Measurements from ENCODE around the gene PDCD6IP. TPM values are rescaled to one million over a fixed set of nuclear protein-coding genes. Genes with fewer than 3 reads are reported as not detected.
"Not testable (repeated sequence)": the region's sequence is repeated elsewhere in the genome, so short reads cannot be mapped to it uniquely, and the experiment has no call there.

PDCD6IP gene
- total RNA-seq, 2 experiments from 2014 or later: 166 to 175 TPM

- H3K4me1 Mint-ChIP-seq (ENCODE audit: low read depth): peaks cover 14% of the 10 kb centered on the region
- DNase-seq (no peak), ATAC-seq (no peak)
- H3K27me3 Mint-ChIP-seq (ENCODE audit: low read depth): no peaks in the 10 kb centered on the region
- no peak overlapping the region for H3K27ac Mint-ChIP-seq
- no peaks in the 10 kb centered on the region for H3K9me3 Mint-ChIP-seq (ENCODE audit: insufficient read depth)
- peaks cover 56% of the 10 kb centered on the region for H3K36me3 Mint-ChIP-seq (ENCODE audit: low read depth)
- no peak overlapping the region for H3K4me3 Mint-ChIP-seq
- ChIA-PET POLR2A (no interaction called here), CTCF (no interaction called here)
Measured at GRCh38 chr3:33829720-33830119, 31.3 kb downstream of the PDCD6IP start.

DNA sequence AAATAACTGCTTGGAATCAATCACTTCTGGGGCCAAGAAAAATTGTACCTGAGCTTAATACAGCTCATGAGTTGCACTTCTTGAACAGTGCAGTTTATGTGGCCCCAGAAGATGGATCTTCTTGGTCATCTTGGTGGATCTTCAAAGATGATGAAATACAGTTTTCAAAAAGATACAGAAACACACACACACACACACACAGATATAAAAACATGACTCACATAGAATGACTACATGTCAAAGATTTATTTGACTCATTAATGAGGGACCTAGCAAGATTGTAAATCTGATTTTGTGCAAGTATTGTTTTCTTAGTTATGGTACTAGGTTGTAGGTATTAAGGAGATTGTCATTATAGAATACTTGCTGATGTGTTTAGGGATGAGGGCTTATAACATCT is 32.6 kb downstream of the PDCD6IP start:
- POLR2A ChIA-PET: interaction anchor here (0.6 kb wide), 1 partner anchor 55 kb away, joined by 5 read pairs; no protein-coding TSS in a partner anchor
- ATAC-seq (no peak), DNase-seq (no peak)
- Mint-ChIP-seq H3K36me3 (ENCODE audit: low read depth) (peaks cover 60% of the 10 kb centered on the region), H3K4me3 (no peak overlapping the region), H3K9me3 (ENCODE audit: insufficient read depth) (no peaks in the 10 kb centered on the region), H3K27me3 (ENCODE audit: low read depth) (no peaks in the 10 kb centered on the region), H3K27ac (no peak overlapping the region), H3K4me1 (ENCODE audit: low read depth) (peaks cover 14% of the 10 kb centered on the region)
- CTCF ChIA-PET: no interaction called here

- CTCF ChIA-PET: no interaction called here
- POLR2A ChIA-PET: no interaction called here
- no peak for DNase-seq
- no peaks in the 10 kb centered on the region for H3K9me3 Mint-ChIP-seq (ENCODE audit: insufficient read depth)
- peaks cover 45% of the 10 kb centered on the region for H3K36me3 Mint-ChIP-seq (ENCODE audit: low read depth)
- H3K4me3 Mint-ChIP-seq: no peak overlapping the region
- no peak for ATAC-seq
- no peaks in the 10 kb centered on the region for H3K27me3 Mint-ChIP-seq (ENCODE audit: low read depth)
- H3K27ac Mint-ChIP-seq: peak overlapping the region; percentile 36
- peaks cover 14% of the 10 kb centered on the region for H3K4me1 Mint-ChIP-seq (ENCODE audit: low read depth)
Measured at GRCh38 chr3:33833408-33834095, 35.1 kb downstream of the PDCD6IP start.

DNA sequence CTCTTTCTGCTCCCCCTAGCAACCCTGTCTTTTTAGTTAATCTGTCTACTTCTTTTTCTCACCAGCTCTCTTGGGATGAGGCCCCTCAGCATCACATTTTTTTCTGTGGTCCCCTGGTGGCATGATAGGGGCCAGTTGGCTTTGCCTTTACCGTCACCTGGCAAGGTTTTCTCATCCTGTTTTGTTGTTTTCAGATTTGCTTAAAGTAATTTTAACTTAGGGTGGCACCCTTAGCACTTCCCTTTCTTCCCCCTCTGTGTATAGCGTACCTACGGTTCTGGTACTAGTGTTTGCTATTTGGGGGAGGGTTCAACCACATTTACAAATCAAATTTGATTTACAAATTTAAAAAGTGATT is 35.6 kb downstream of the PDCD6IP start:
- POLR2A ChIA-PET: no interaction called here
- Mint-ChIP-seq H3K4me1 (ENCODE audit: low read depth) (peaks cover 14% of the 10 kb centered on the region), H3K4me3 (no peak overlapping the region), H3K36me3 (ENCODE audit: low read depth) (peaks cover 45% of the 10 kb centered on the region), H3K27ac (no peak overlapping the region), H3K27me3 (ENCODE audit: low read depth) (no peaks in the 10 kb centered on the region), H3K9me3 (ENCODE audit: insufficient read depth) (no peaks in the 10 kb centered on the region)
- ATAC-seq (no peak), DNase-seq (no peak)
- CTCF ChIA-PET: no interaction called here

DNA sequence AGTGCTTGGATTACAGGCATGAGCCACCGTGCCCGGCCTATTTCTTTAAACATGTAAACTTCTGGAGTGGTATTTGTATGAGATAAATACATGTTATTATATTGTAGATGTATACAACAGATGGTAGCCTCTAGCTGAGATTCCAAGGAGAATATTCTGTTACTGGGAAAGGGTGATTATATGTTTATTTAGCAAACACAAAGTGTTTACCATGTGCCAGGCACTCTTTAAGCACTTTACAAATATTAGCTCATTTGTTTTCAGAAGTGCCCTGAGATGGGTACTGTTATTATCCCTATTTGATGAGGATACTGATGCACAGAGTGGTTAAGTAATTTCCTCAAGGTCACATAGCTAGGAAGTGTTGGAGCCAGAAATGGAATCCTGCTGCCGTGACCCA is 38.8 kb downstream of the PDCD6IP start:
- H3K27me3 Mint-ChIP-seq (ENCODE audit: low read depth); H3K27ac Mint-ChIP-seq; POLR2A ChIA-PET: not testable (repeated sequence)

DNA sequence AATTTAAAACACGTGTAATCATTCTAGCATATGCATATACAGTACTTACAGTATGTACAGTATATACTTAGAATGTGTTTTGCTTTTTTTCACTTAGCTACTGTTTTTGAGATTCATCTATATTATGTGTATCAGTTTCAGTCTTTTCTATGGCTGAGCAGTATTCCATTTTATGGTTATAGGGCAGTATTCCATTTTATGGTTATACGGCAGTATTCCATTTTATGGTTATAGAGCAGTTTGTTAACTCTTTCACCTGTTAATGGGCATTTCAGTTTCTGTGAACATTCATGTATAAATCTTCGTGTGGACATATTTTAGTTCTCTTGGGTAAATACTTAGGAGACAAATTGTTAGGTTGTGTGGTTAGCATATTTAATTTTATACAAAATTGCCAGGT is 40.9 kb downstream of the PDCD6IP start:
- ATAC-seq: no peak
- POLR2A ChIA-PET: no interaction called here
- H3K27ac Mint-ChIP-seq: no peak overlapping the region

More for the DNA sequence above, 38.8 kb downstream of the PDCD6IP start:
- H3K9me3 Mint-ChIP-seq (ENCODE audit: insufficient read depth); DNase-seq; H3K4me3 Mint-ChIP-seq; ATAC-seq: not testable (repeated sequence)
- Mint-ChIP-seq H3K36me3 (ENCODE audit: low read depth) (peaks cover 45% of the 10 kb centered on the region), H3K4me1 (ENCODE audit: low read depth) (peaks cover 14% of the 10 kb centered on the region)
- CTCF ChIA-PET: interaction anchor here (0.6 kb wide), 1 partner anchor 872 kb away, joined by 3 read pairs; no protein-coding TSS in a partner anchor

GRCh38 chr3:33840179-33840578 is 41.7 kb downstream of the PDCD6IP start:
- H3K4me3 Mint-ChIP-seq: no peak overlapping the region
- H3K4me1 Mint-ChIP-seq (ENCODE audit: low read depth): no peaks in the 10 kb centered on the region
- no peak overlapping the region for H3K27ac Mint-ChIP-seq
- H3K9me3 Mint-ChIP-seq (ENCODE audit: insufficient read depth): no peaks in the 10 kb centered on the region
- no peak for ATAC-seq
- H3K27me3 Mint-ChIP-seq (ENCODE audit: low read depth): no peaks in the 10 kb centered on the region
- ChIA-PET CTCF (no interaction called here), POLR2A (no interaction called here)
- H3K36me3 Mint-ChIP-seq (ENCODE audit: low read depth): peaks cover 42% of the 10 kb centered on the region
- DNase-seq: no peak

More for the DNA sequence above, 40.9 kb downstream of the PDCD6IP start:
- Mint-ChIP-seq H3K4me3 (no peak overlapping the region), H3K36me3 (ENCODE audit: low read depth) (peaks cover 39% of the 10 kb centered on the region), H3K9me3 (ENCODE audit: insufficient read depth) (no peaks in the 10 kb centered on the region), H3K27me3 (ENCODE audit: low read depth) (no peaks in the 10 kb centered on the region), H3K4me1 (ENCODE audit: low read depth) (peaks cover 2% of the 10 kb centered on the region)
- CTCF ChIA-PET: no interaction called here
- DNase-seq: no peak

- H3K9me3 Mint-ChIP-seq (ENCODE audit: insufficient read depth): no peaks in the 10 kb centered on the region
- ATAC-seq: peak; percentile 86
- H3K4me3 Mint-ChIP-seq: peak overlapping the region; percentile 26
- peak; percentile 64 for DNase-seq
- peak overlapping the region; percentile 89 for H3K27ac Mint-ChIP-seq
- peaks cover 41% of the 10 kb centered on the region for H3K4me1 Mint-ChIP-seq (ENCODE audit: low read depth)
- ChIA-PET CTCF (interaction anchor here (0.9 kb wide), 1 partner anchor 51 kb away, joined by 4 read pairs; the partner anchor contains the start of gene PDCD6IP), POLR2A (interaction anchor here (0.9 kb wide), 1 partner anchor 50 kb away, joined by 6 read pairs; the partner anchor contains the start of gene PDCD6IP)
- H3K27me3 Mint-ChIP-seq (ENCODE audit: low read depth): no peaks in the 10 kb centered on the region
- peaks cover 39% of the 10 kb centered on the region for H3K36me3 Mint-ChIP-seq (ENCODE audit: low read depth)
Measured at GRCh38 chr3:33848624-33849347, 50.4 kb downstream of the PDCD6IP start.

GRCh38 chr3:33850599-33850998 is 52.2 kb downstream of the PDCD6IP start:
- CTCF ChIA-PET; ATAC-seq; DNase-seq; H3K4me3 Mint-ChIP-seq; H3K9me3 Mint-ChIP-seq (ENCODE audit: insufficient read depth); H3K27ac Mint-ChIP-seq; POLR2A ChIA-PET; H3K27me3 Mint-ChIP-seq (ENCODE audit: low read depth): not testable (repeated sequence)
- H3K36me3 Mint-ChIP-seq (ENCODE audit: low read depth): peaks cover 46% of the 10 kb centered on the region
- peaks cover 55% of the 10 kb centered on the region for H3K4me1 Mint-ChIP-seq (ENCODE audit: low read depth)

DNA sequence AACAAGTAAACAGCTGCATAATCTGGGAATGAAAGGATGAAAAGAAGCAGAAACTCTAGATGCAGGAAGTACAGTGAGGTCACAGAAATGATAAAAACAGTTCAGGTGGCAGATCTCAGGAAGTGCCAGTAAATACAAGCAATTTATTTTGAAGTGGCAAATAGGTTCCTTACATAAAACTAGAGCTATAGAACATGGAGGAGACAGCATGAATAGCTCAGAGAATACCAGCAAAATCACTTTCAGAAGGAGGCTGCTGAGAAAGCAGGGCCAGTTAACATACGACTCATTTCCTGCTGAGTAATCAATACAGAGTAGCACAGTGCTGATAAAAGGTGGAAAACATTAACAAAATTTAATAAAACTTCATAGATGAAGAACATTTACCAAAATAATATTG is 57.0 kb downstream of the PDCD6IP start:
- CTCF ChIA-PET; H3K9me3 Mint-ChIP-seq (ENCODE audit: insufficient read depth); H3K4me3 Mint-ChIP-seq; POLR2A ChIA-PET; H3K27me3 Mint-ChIP-seq (ENCODE audit: low read depth); DNase-seq: not testable (repeated sequence)
- Mint-ChIP-seq H3K4me1 (ENCODE audit: low read depth) (peaks cover 30% of the 10 kb centered on the region), H3K27ac (peak overlapping the region; percentile 81), H3K36me3 (ENCODE audit: low read depth) (peaks cover 51% of the 10 kb centered on the region)
- peak; percentile 49 for ATAC-seq

DNA sequence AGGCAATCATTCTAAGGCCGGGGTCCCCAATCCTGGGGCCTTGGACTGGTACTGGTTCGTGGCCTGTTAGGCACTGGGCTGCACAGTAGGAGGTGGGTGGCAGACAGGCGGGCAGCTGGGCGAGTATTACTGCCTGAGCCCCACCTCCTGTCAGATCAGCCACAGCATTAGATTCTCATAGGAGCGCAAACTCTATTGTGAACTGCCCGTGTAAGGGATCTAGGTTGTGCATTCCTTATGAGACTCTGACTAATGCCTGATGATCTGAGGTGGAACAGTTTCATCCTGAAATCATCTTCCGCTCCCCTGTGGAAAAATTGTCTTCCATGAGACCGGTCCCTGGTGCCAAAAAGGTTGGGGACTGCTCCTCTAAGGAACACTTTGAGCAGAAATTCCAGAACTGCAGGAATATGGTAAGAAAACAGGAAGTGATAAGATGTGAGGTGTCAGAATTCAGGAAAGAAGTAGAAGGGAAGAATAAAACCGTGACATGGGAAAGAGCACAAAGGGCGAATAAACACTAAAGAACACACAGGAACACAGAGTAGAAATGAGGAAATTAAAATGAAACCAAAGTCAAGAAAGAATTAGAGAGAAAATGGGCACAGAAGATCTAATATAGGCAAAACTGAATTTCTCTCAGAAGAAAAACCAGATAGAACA is 57.6 kb downstream of the PDCD6IP start:
- H3K4me3 Mint-ChIP-seq: no peak overlapping the region
- CTCF ChIA-PET: no interaction called here
- no peak for ATAC-seq

DNA sequence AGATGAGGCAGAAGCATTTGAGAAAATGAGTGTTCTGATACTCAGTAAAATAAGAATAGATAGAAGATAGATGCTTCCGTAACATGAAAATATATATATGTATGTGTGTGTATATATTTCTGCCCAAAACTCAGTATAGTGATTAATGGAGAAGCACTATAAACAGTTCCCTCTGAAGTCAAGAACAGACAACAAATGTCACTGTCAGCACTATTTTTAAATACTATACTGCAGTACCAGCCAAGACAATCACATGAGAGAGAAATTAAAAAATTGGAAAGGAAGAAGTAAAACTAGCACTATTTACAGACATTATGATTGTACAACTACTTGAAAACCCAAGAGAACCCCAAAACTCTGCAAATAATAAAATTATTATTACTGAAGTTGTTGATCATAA is 59.3 kb downstream of the PDCD6IP start:
- POLR2A ChIA-PET: not testable (repeated sequence)

More for the DNA sequence above, 57.6 kb downstream of the PDCD6IP start:
- DNase-seq: no peak
- peaks cover 47% of the 10 kb centered on the region for H3K36me3 Mint-ChIP-seq (ENCODE audit: low read depth)
- H3K27ac Mint-ChIP-seq: peak overlapping the region; percentile 81
- H3K27me3 Mint-ChIP-seq (ENCODE audit: low read depth): no peaks in the 10 kb centered on the region
- POLR2A ChIA-PET: no interaction called here
- no peaks in the 10 kb centered on the region for H3K9me3 Mint-ChIP-seq (ENCODE audit: insufficient read depth)
- peaks cover 24% of the 10 kb centered on the region for H3K4me1 Mint-ChIP-seq (ENCODE audit: low read depth)

More for the DNA sequence above, 59.3 kb downstream of the PDCD6IP start:
- H3K9me3 Mint-ChIP-seq (ENCODE audit: insufficient read depth); H3K27ac Mint-ChIP-seq; DNase-seq; H3K4me3 Mint-ChIP-seq; H3K27me3 Mint-ChIP-seq (ENCODE audit: low read depth); ATAC-seq; CTCF ChIA-PET: not testable (repeated sequence)
- H3K4me1 Mint-ChIP-seq (ENCODE audit: low read depth): peaks cover 22% of the 10 kb centered on the region
- H3K36me3 Mint-ChIP-seq (ENCODE audit: low read depth): peaks cover 45% of the 10 kb centered on the region

Data from activated CD8-positive, alpha-beta T cell treated with anti-CD3 and anti-CD28 coated beads, Interleukin-2, amount 10 ng/mL, durations not matched to agents 7 days and 5 days (primary cell).